AML-193 (cell line): ENCODE data around the gene AQR.
"Not testable (repeated sequence)": the region's sequence is repeated elsewhere in the genome, so short reads cannot be mapped to it uniquely, and the experiment has no call there.

ENCODE experiments used
- DNase-seq, 2 experiments: peaks; one replicate each; lab custom pipeline; 2025; lab: John Stamatoyannopoulos, UW

Gene AQR

DNA sequence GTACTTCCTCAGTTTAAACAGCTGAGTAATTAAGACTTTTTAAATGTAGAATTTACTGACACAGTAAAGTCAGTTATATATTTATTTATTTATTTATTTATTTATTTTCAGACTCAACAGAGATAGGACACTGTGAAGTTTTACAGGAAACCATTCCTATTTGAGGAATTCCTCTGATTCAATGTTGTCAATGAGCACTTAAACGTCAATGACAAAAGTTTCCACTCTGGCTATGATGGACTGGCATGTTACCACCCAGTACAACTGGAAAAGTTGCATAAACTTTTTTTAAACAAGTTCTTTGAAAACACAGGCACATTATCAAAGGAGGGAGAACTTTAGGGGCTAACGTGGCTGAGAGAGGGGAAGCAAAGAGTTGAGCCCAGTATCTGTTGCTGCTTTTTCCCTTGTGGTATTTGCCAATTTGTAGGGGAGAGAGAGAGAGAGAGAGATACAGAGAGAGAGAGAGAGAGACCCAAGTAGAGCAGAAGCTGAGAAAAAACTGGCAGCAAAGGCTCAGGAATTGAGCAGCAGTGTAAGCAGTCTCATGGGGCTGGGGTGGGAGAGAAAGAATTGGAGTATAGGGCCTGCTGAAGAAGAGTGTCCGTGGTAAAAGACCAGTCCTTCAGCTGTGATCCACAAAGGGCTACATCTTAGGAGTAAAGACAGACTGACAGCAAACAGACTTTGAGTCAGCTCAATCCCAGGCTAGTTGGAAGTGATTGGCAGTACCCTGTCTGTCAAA, 155.9 kb downstream of the AQR start:
- DNase-seq: no peak

GRCh38 chr15:34812868-34813365, 156.6 kb downstream of the AQR start:
- DNase-seq: not testable (repeated sequence)

GRCh38 chr15:34812369-34812768, 157.2 kb downstream of the AQR start:
- DNase-seq: no peak

DNA sequence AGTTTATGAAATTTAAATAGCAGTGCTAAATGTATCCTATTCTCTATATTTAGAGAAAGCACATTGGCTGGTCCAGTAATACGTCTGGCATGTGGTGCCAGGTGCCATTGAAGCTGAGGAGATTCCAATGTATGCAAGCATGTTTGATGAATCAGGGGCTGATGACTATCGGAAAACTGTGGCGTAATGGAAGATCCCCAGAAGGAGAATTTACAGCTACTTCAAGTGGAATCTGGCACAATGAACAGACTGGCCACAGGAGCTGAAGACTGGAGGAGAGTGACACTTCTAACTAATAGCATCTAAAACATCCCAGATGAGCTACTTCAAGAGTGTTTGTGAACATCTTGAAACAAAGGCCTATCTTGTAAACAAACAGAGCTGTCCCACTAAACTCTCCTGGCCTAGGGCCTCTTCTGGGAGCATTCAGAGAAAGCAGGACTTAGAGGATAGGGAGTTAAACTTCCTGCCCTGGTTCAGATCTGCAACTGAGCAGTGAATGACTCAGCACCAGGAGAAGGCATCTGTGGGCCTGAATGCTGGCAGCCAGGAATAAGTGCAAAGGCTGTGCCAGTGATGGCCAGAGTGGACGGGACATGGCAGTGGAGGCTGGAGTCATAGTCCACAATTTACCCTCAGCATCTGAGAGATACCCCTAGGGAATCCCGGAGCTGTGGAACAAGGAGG, 159.0 kb downstream of the AQR start:
- no peak for DNase-seq

DNA sequence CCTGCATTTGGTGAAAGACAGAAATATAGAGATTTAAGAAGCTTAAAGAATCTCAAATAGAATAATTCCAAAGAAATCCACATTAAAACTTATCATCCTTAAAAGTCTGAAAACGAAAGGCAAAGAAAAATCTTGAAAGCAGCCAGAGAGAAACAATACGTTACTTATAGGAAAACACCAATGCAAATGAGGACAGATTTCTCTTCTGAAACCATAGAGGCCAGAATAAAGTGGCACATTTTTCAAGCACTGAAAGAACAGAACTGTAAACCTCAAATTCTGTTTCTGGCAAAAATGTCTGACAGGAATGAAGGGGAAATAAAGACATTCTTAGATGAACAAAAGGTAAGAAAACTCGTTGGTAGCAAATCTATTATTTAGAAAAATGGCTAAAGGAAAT, 160.4 kb downstream of the AQR start:
- DNase-seq: no peak

GRCh38 chr15:34808016-34808415, 161.5 kb downstream of the AQR start:
- DNase-seq: no peak

DNA sequence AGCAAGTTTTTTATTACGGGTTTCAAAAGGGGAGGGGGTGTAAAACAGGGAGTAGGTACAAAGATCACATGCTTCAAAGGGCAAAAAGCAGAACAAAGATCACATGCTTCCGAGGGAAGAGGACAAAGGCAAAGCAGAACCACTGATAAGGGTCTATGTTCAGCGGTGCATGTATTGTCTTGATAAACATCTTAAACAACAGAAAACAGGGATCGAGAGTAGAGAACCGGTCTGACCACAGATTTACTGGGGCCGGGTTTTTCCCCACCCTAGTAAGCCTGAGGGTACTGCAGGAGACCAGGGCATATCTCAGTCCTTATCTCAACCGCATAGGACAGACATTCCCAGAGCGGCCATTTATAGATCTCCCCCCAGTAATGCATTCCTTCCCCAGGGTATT, 162.3 kb downstream of the AQR start:
- not testable (repeated sequence) for DNase-seq

- no peak for DNase-seq
These were observed 164.8 kb downstream of the AQR start for GRCh38 chr15:34804776-34805175.

DNA sequence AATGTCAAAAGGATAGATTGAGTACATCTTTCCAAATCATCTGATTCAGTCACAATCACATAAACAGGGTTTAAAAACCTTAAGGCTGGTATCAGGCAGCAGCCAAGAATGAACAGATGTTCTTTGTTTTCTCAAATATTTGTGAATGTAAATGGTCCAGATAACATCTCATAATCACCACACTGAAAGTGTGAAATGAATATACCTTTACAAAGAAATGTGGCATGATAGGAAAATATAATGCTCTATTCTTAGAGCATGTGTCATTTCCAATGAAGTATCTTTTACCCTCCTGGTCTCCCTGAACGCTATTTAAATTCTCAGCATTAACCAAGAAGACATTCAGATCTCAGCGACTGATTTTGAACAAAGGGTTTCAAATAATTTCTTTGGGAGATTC, 165.4 kb downstream of the AQR start:
- no peak for DNase-seq

DNA sequence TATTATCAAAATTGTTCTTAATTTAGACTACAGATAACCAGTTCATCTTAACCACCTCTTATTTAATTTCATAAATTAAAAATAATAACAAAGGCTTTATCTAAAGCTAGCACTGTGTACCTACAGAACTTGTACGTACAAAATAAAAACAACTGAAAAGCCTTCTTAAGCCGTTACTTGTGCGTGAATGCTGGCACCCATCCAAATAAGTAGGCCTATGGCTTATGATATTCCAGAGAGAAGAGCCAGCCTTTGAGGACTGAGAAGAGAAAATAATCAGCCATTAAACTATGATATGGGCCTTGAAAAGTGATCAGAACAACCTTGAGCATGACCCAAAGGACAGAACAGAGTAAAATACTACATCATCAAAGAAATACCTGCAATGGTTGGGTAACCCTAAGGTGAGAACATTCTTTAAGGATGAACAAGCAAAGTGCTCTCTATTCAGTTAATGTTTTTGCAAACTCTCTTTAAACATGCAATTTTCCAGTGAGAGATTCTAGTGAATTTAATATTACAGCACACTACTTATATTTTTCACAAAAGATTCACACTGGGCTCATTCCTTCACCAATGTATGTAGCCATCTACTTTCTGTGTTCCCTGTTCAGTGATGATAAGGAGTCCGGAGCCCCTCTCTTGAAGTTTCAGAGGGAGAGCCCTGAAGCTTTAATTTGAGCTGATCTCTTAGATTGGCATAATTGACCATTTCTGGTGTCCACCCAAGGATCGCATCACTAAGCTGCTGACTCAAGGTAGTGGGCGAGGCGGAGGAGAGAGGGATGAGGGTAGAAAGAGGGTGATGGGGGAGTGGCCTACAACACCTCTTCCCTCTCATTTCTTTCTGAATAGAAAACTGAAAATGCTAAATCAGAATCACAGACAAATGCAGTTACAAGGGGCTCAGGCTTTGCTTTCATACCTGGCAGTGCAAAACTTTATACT, 166.5 kb downstream of the AQR start:
- no peak for DNase-seq

DNA sequence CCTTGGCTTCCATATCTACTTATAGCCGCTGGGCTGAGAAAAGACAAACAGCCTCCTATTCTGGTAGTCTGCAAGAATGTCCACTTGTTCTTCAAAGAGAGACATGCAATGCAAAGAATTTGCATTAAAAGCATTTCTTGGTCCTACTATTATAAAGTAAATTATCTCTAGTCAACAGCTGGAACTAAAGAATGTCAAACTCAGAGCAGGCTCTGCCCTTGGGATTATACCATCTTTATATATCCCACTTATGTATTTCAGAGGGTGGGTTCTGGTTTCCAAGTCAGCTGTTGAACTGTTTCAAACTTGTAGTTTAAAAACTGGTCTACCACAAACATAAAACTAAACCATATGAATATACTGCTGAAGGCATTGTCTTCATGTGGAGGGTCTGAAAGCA, 167.2 kb downstream of the AQR start:
- DNase-seq: no peak
